ENCODE measurements around the gene RAB6A. TPM values are rescaled to one million over a fixed set of nuclear protein-coding genes. Genes with fewer than 3 reads are reported as not detected.

The RAB6A gene
- total RNA-seq, 1 experiment from 2014 or later, result 121 TPM

DNA sequence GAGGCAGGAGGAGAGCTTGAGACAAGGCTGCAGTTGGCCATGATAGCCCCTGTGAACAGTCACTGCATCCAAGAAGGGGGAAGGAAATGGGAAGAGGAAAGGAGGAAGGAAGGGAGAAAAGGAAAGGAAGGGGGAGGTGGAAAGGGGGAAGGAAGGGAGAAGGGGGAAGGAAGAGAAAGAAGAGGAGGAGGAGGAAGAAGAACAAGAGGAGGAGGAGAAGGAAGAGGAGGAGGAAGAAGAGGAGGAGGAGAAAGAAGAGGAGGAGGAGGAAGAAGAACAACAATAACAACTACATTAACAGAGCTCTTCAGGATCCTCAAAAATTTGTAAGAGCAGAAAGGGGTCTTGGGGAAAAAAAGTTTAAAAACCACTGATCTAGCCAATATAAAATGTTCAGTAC lies 5.2 kb downstream of the RAB6A start:
- no peak overlapping the region for H3K27ac ChIP-seq (ENCODE audit: low read depth, low read length)
- H3K9me3 ChIP-seq (ENCODE audit: control insufficient read depth in 1 of 2, insufficient read depth in 1 of 2, low read depth in 1 of 2, low read length in 2 of 2), result no peaks in the 10 kb centered on the region
- no peaks in the 10 kb centered on the region for H3K36me3 ChIP-seq (ENCODE audit: control insufficient read depth in 1 of 2, insufficient read depth in 2 of 2, low read length in 2 of 2)
- ATAC-seq (no peak), DNase-seq (ENCODE audit: low read depth, low spot score) (no peak)
- H3K4me2 ChIP-seq (ENCODE audit: low read length), result no peak overlapping the region
- H2AFZ ChIP-seq (ENCODE audit: low read depth, low read length, poor library complexity, severe bottlenecking), result no peak overlapping the region
- ChIA-PET CTCF (no interaction called here), RAD21 (ENCODE audit: low non-redundant PET in 1 of 2, low total read pairs in 2 of 2, uncharacterized antibody in 2 of 2, unreplicated experiment in 2 of 2) (no interaction called here), POLR2A (interaction anchor here (0.6 kb wide), 1 partner anchor 29 kb away, joined by 3 read pairs; no protein-coding TSS in a partner anchor)
- H3K9me2 ChIP-seq (ENCODE audit: insufficient read depth), result no peaks in the 10 kb centered on the region
- no peak overlapping the region for H3K4me3 ChIP-seq (replicated peaks in 1 of 2; ENCODE audit: low read depth in 1 of 2, low read length in 2 of 2)
- no peaks in the 10 kb centered on the region for H3K27me3 ChIP-seq (ENCODE audit: insufficient read depth, low read length)
- BruUV-seq (replicated peaks), result no TSS peak
- peaks cover 16% of the 10 kb centered on the region; the same call in 1 of the 2 replicates for H4K20me1 ChIP-seq (ENCODE audit: insufficient read depth)
- intact Hi-C loops (cut with micrococcal nuclease), result no loop called here
- peaks cover 10 to 15% of the 10 kb centered on the region in 2 experiments; a peak in 3 of 4 replicates for H3K4me1 ChIP-seq (ENCODE audit: control insufficient read depth in 1 of 2, insufficient read depth in 2 of 2, low read length in 2 of 2)
- peaks cover 91% of the 10 kb centered on the region for H3K79me2 ChIP-seq (ENCODE audit: insufficient read depth, low read length)
- H3K9ac ChIP-seq (ENCODE audit: low read length), result no peak overlapping the region
- TF ChIP-seq JUND (IDR thresholded peaks at IDR 0.05), result no peak
- TF ChIP-seq, protein P1, sequence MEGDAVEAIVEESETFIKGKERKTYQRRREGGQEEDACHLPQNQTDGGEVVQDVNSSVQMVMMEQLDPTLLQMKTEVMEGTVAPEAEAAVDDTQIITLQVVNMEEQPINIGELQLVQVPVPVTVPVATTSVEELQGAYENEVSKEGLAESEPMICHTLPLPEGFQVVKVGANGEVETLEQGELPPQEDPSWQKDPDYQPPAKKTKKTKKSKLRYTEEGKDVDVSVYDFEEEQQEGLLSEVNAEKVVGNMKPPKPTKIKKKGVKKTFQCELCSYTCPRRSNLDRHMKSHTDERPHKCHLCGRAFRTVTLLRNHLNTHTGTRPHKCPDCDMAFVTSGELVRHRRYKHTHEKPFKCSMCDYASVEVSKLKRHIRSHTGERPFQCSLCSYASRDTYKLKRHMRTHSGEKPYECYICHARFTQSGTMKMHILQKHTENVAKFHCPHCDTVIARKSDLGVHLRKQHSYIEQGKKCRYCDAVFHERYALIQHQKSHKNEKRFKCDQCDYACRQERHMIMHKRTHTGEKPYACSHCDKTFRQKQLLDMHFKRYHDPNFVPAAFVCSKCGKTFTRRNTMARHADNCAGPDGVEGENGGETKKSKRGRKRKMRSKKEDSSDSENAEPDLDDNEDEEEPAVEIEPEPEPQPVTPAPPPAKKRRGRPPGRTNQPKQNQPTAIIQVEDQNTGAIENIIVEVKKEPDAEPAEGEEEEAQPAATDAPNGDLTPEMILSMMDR (IDR thresholded peaks at IDR 0.05 in 2 of 3, conservative IDR thresholded peaks at IDR 0.05 in 1 of 3; ENCODE audit: borderline replicate concordance in 1 of 3, insufficient read depth in 1 of 3, low read depth in 2 of 3, low read length in 2 of 3), result no peak

DNA sequence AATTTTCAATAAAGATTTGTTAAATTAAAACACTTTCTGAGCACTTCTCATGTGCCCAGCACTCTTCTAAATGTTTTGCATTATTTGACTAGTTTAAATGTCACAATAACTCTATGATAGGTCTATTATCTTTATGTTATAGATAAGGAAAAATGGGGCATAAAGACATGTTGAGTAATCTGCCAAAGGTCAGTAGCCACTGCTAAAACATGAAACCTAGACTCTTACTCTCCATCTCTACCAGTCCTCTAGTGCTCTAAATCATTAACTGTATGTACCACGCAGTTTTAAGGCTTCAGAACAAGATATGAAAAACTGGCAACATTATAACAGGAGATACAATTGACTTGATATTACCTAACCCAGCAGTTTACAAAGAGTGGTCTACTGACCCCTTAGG lies 6.9 kb downstream of the RAB6A start:
- RAD21 ChIA-PET (ENCODE audit: low non-redundant PET in 1 of 2, low total read pairs in 2 of 2, uncharacterized antibody in 2 of 2, unreplicated experiment in 2 of 2), result no interaction called here
- Histone ChIP-seq H2AFZ (ENCODE audit: low read depth, low read length, poor library complexity, severe bottlenecking) (no peak overlapping the region), H4K20me1 (ENCODE audit: insufficient read depth) (peaks cover 8% of the 10 kb centered on the region; the same call in 1 of the 2 replicates), H3K27ac (ENCODE audit: low read depth, low read length) (no peak overlapping the region), H3K4me1 (ENCODE audit: control insufficient read depth in 1 of 2, insufficient read depth in 2 of 2, low read length in 2 of 2) (peaks cover 5 to 7% of the 10 kb centered on the region in 2 experiments; a peak in 3 of 4 replicates), H3K9ac (ENCODE audit: low read length) (no peak overlapping the region), H3K9me3 (ENCODE audit: control insufficient read depth in 1 of 2, insufficient read depth in 1 of 2, low read depth in 1 of 2, low read length in 2 of 2) (no peaks in the 10 kb centered on the region), H3K4me2 (ENCODE audit: low read length) (no peak overlapping the region), H3K9me2 (ENCODE audit: insufficient read depth) (no peaks in the 10 kb centered on the region), H3K27me3 (ENCODE audit: insufficient read depth, low read length) (no peaks in the 10 kb centered on the region), H3K4me3 (replicated peaks in 1 of 2; ENCODE audit: low read depth in 1 of 2, low read length in 2 of 2) (no peak overlapping the region), H3K36me3 (ENCODE audit: control insufficient read depth in 1 of 2, insufficient read depth in 2 of 2, low read length in 2 of 2) (no peaks in the 10 kb centered on the region), H3K79me2 (ENCODE audit: insufficient read depth, low read length) (peaks cover 92% of the 10 kb centered on the region)
- DNase-seq (ENCODE audit: low read depth, low spot score), result no peak
- BruUV-seq (replicated peaks), result no TSS peak
- intact Hi-C loops (cut with micrococcal nuclease), result no loop called here
- CTCF ChIA-PET, result no interaction called here
- POLR2A ChIA-PET, result no interaction called here
- no peak for ATAC-seq
- no peak for TF ChIP-seq EZH2phosphoT487 (IDR thresholded peaks at IDR 0.05; ENCODE audit: borderline replicate concordance)
- TF ChIP-seq ELF1 (IDR thresholded peaks at IDR 0.05; ENCODE audit: borderline replicate concordance, low read depth), result no peak
- TF ChIP-seq SIN3A (IDR thresholded peaks at IDR 0.05; ENCODE audit: low read depth), result no peak
- no peak for TF ChIP-seq YY1 (IDR thresholded peaks at IDR 0.05; ENCODE audit: extremely low read depth, insufficient replicate concordance, low read depth, low read length)
- TF ChIP-seq, protein P2, sequence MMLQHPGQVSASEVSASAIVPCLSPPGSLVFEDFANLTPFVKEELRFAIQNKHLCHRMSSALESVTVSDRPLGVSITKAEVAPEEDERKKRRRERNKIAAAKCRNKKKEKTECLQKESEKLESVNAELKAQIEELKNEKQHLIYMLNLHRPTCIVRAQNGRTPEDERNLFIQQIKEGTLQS (IDR thresholded peaks at IDR 0.05), result no peak
- TF ChIP-seq, protein P3, sequence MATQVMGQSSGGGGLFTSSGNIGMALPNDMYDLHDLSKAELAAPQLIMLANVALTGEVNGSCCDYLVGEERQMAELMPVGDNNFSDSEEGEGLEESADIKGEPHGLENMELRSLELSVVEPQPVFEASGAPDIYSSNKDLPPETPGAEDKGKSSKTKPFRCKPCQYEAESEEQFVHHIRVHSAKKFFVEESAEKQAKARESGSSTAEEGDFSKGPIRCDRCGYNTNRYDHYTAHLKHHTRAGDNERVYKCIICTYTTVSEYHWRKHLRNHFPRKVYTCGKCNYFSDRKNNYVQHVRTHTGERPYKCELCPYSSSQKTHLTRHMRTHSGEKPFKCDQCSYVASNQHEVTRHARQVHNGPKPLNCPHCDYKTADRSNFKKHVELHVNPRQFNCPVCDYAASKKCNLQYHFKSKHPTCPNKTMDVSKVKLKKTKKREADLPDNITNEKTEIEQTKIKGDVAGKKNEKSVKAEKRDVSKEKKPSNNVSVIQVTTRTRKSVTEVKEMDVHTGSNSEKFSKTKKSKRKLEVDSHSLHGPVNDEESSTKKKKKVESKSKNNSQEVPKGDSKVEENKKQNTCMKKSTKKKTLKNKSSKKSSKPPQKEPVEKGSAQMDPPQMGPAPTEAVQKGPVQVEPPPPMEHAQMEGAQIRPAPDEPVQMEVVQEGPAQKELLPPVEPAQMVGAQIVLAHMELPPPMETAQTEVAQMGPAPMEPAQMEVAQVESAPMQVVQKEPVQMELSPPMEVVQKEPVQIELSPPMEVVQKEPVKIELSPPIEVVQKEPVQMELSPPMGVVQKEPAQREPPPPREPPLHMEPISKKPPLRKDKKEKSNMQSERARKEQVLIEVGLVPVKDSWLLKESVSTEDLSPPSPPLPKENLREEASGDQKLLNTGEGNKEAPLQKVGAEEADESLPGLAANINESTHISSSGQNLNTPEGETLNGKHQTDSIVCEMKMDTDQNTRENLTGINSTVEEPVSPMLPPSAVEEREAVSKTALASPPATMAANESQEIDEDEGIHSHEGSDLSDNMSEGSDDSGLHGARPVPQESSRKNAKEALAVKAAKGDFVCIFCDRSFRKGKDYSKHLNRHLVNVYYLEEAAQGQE (IDR thresholded peaks at IDR 0.05; ENCODE audit: low read depth), result no peak
- TF ChIP-seq, protein P4, sequence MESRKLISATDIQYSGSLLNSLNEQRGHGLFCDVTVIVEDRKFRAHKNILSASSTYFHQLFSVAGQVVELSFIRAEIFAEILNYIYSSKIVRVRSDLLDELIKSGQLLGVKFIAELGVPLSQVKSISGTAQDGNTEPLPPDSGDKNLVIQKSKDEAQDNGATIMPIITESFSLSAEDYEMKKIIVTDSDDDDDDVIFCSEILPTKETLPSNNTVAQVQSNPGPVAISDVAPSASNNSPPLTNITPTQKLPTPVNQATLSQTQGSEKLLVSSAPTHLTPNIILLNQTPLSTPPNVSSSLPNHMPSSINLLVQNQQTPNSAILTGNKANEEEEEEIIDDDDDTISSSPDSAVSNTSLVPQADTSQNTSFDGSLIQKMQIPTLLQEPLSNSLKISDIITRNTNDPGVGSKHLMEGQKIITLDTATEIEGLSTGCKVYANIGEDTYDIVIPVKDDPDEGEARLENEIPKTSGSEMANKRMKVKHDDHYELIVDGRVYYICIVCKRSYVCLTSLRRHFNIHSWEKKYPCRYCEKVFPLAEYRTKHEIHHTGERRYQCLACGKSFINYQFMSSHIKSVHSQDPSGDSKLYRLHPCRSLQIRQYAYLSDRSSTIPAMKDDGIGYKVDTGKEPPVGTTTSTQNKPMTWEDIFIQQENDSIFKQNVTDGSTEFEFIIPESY (IDR thresholded peaks at IDR 0.05; ENCODE audit: extremely low read depth, insufficient replicate concordance, low read length), result no peak
- TF ChIP-seq EZH2 (IDR thresholded peaks at IDR 0.05), result no peak
- TF ChIP-seq CBX3 (IDR thresholded peaks at IDR 0.05; ENCODE audit: low read depth), result no peak
- no peak for TF ChIP-seq EGR1 (IDR thresholded peaks at IDR 0.05; ENCODE audit: low read depth)
- TF ChIP-seq FOSL1 (IDR thresholded peaks at IDR 0.05; ENCODE audit: low read depth), result no peak
